GM23338 (cell line): ENCODE results near the gene SPTB. TPM values are rescaled to one million over a fixed set of nuclear protein-coding genes. Genes with fewer than 3 reads are reported as not detected.

Source experiments
- ATAC-seq: fragments of 200-7000 bp; cut with Tn5 transposase; 3 replicates; pipeline ENCODE4 v1.9.1; 2020
- DNase-seq: peaks from one replicate; pipeline ENCODE4 v3.0.0-alpha.2; 2015; ENCODE audit warnings: low spot score
- H2AFZ ChIP-seq: fragments of 200-600 bp; sonication (generic); 2 replicates; pipeline ENCODE4 v1.8.0; 2016; ENCODE audit warnings: antibody characterized with exemption, mild to moderate bottlenecking, moderate library complexity
- H3F3A ChIP-seq: fragments of 200-600 bp; sonication (generic); replicated peaks from 2 replicates; pipeline ENCODE4 v1.8.0; 2017; ENCODE audit warnings: antibody characterized with exemption, mixed run types, low read depth
- H3K27ac ChIP-seq: fragments of 200-600 bp; sonication (generic); 2 replicates; pipeline ENCODE4 v1.6.1; 2016; ENCODE audit warnings: low read depth
- H3K27me3 ChIP-seq: fragments of 200-600 bp; sonication (generic); 2 replicates; pipeline ENCODE4 v1.8.0; 2016; ENCODE audit warnings: mild to moderate bottlenecking, mixed run types, moderate library complexity; ENCODE audit not compliant: insufficient read depth
- H3K36me3 ChIP-seq: fragments of 200-600 bp; sonication (generic); 2 replicates; pipeline ENCODE4 v1.8.0; 2016; ENCODE audit warnings: mild to moderate bottlenecking; ENCODE audit not compliant: insufficient read depth
- H3K4me1 ChIP-seq: fragments of 200-600 bp; sonication (generic); 2 replicates; pipeline ENCODE4 v1.8.0; 2016; ENCODE audit warnings: mild to moderate bottlenecking, moderate library complexity; ENCODE audit not compliant: insufficient read depth
- H3K4me2 ChIP-seq: fragments of 200-600 bp; sonication (generic); 2 replicates; pipeline ENCODE4 v1.7.1; 2017; ENCODE audit warnings: mixed run types
- H3K4me3 ChIP-seq: fragments of 200-600 bp; sonication (generic); 2 replicates; pipeline ENCODE4 v1.6.1; 2016; ENCODE audit warnings: mixed run types
- H3K79me2 ChIP-seq: fragments of 200-600 bp; sonication (generic); replicated peaks from 2 replicates; pipeline ENCODE4 v1.8.0; 2017; ENCODE audit warnings: mild to moderate bottlenecking; ENCODE audit not compliant: insufficient read depth
- H3K9me2 ChIP-seq: fragments of 200-600 bp; sonication (generic); 2 replicates; pipeline ENCODE4 v1.8.0; 2017; ENCODE audit not compliant: insufficient read depth
- H4K20me1 ChIP-seq: fragments of 200-600 bp; sonication (generic); replicated peaks from 2 replicates; pipeline ENCODE4 v1.8.0; 2017; ENCODE audit warnings: mild to moderate bottlenecking; ENCODE audit not compliant: insufficient read depth
- H3K27ac Mint-ChIP-seq: 2 replicates; pipeline ENCODE4 v1.8.0; 2020; ENCODE audit warnings: inconsistent platforms, mild to moderate bottlenecking, moderate library complexity, mixed read lengths
- H3K27me3 Mint-ChIP-seq: 3 replicates; pipeline ENCODE4 v1.8.0; 2022; ENCODE audit warnings: low read depth, mild to moderate bottlenecking, moderate library complexity, mixed read lengths, inconsistent platforms; ENCODE audit not compliant: insufficient read depth, poor library complexity
- H3K36me3 Mint-ChIP-seq: 3 replicates; pipeline ENCODE4 v1.8.0; 2021; ENCODE audit warnings: low read depth, mild to moderate bottlenecking, inconsistent platforms, moderate library complexity, mixed read lengths
- H3K4me1 Mint-ChIP-seq: 3 replicates; pipeline ENCODE4 v1.8.0; 2020; ENCODE audit warnings: mild to moderate bottlenecking, inconsistent platforms, mixed read lengths
- H3K4me3 Mint-ChIP-seq: 3 replicates; pipeline ENCODE4 v1.8.0; 2021; ENCODE audit warnings: moderate library complexity, mild to moderate bottlenecking, inconsistent platforms, mixed read lengths
- H3K9me3 Mint-ChIP-seq: 3 replicates; pipeline ENCODE4 v1.8.0; 2020; ENCODE audit warnings: moderate library complexity, mild to moderate bottlenecking, inconsistent platforms, mixed read lengths
- CREB1 ChIP-seq: fragments of 250-450 bp; sonication (Bioruptor Pico); IDR thresholded peaks from 2 replicates; pipeline ENCODE4 v1.5.0; 2020; ENCODE audit warnings: low read depth, mild to moderate bottlenecking, moderate library complexity
- CTCF ChIP-seq, 2 experiments: fragments of 200-600 bp in 1 of 2; sonication (generic) in 1 of 2; conservative IDR thresholded peaks; 2 replicates each; pipeline versions ENCODE4 v1.5.1 to v1.6.1; 2016 to 2017; ENCODE audit warnings: antibody characterized with exemption in 2 of 2, low read depth in 2 of 2, mild to moderate bottlenecking in 2 of 2, moderate library complexity in 1 of 2
- EZH2 ChIP-seq: fragments of 200-600 bp; sonication (generic); IDR thresholded peaks from one replicate; pipeline ENCODE4 v1.8.0; 2017; ENCODE audit warnings: antibody characterized with exemption, mild to moderate bottlenecking, low read depth; ENCODE audit not compliant: unreplicated experiment
- EZH2phosphoT487 ChIP-seq: fragments of 200-600 bp; sonication (generic); IDR thresholded peaks from one replicate; pipeline ENCODE4 v1.8.1; 2018; ENCODE audit warnings: antibody characterized with exemption; ENCODE audit not compliant: unreplicated experiment
- JUNB ChIP-seq: IDR thresholded peaks from one replicate; pipeline ENCODE4 v1.6.1; 2016; ENCODE audit warnings: antibody characterized with exemption; ENCODE audit not compliant: unreplicated experiment
- NANOG ChIP-seq: IDR thresholded peaks from 2 replicates; pipeline ENCODE4 v1.6.1; 2016; ENCODE audit warnings: antibody characterized with exemption, borderline replicate concordance
- POLR2AphosphoS5 ChIP-seq: IDR thresholded peaks from 2 replicates; pipeline ENCODE4 v1.6.1; 2016; ENCODE audit warnings: antibody characterized with exemption, low read depth
- STAT1 ChIP-seq: IDR thresholded peaks from one replicate; pipeline ENCODE4 v1.6.1; 2016; ENCODE audit warnings: antibody characterized with exemption; ENCODE audit not compliant: unreplicated experiment
- ZNF114 ChIP-seq: fragments of 250-450 bp; sonication (Bioruptor Pico); IDR thresholded peaks from 2 replicates; pipeline ENCODE4 v1.5.0; 2020; ENCODE audit warnings: mild to moderate bottlenecking, moderate library complexity
- polyA plus RNA-seq: library from polyadenylated mRNA; unstranded; fragments of >200 nt; fragmentation: Nextera tagmentation; extraction: Ambion mirVana; gene quantifications from 2 replicates; pipeline ENCODE4 v1.2.1, GENCODE V29; 2016
- total RNA-seq: library from RNA; depleted of rRNA; stranded (reverse); fragments of >200 nt; shearing (Covaris generic); gene quantifications from 2 replicates; pipeline ENCODE4 v1.2.3, GENCODE V29; 2014

Gene SPTB
- total and polyA plus RNA-seq, 2 experiments from 2014 or later, result 1.1 to 1.9 TPM

- Mint-ChIP-seq H3K4me1 (peaks cover 91% of the 10 kb centered on the region), H3K9me3 (peaks cover 1% of the 10 kb centered on the region; the same call in 2 of the 3 replicates), H3K27ac (no peak overlapping the region), H3K4me3 (peak overlapping the region; percentile 10; the same call in 2 of the 3 replicates), H3K36me3 (peaks cover 32% of the 10 kb centered on the region), H3K27me3 (peaks cover 22% of the 10 kb centered on the region)
- no peaks in the 10 kb centered on the region for H3K9me2 ChIP-seq
- peaks cover 89% of the 10 kb centered on the region for H3K79me2 ChIP-seq
- DNase-seq, result no peak
- H3K27me3 ChIP-seq, result no peaks in the 10 kb centered on the region
- H3K4me3 ChIP-seq, result 0 out of 2 replicates have a peak overlapping the region, but pooled peaks have one; percentile 18
- H3K27ac ChIP-seq, result no peak overlapping the region
- peaks cover 84% of the 10 kb centered on the region for H3K4me1 ChIP-seq
- H3F3A ChIP-seq, result peaks cover 26% of the 10 kb centered on the region
- H4K20me1 ChIP-seq, result peaks cover 32% of the 10 kb centered on the region
- no peak overlapping the region for H2AFZ ChIP-seq
- peaks cover 4% of the 10 kb centered on the region; the same call in 1 of the 2 replicates for H3K36me3 ChIP-seq
- ATAC-seq, result no peak
- H3K4me2 ChIP-seq, result peak overlapping the region; percentile 70
- no peak for TF ChIP-seq CTCF (conservative IDR thresholded peaks at IDR 0.05; ENCODE audit: low read depth in 2 of 2)
- TF ChIP-seq POLR2AphosphoS5, result no peak
Measured at GRCh38 chr14:64719601-64720000, 160.1 kb downstream of the SPTB start.

GRCh38 chr14:64718762-64719161 is 160.9 kb downstream of the SPTB start:
- peaks cover 5% of the 10 kb centered on the region; the same call in 1 of the 2 replicates for H3K36me3 ChIP-seq
- TF ChIP-seq CTCF (conservative IDR thresholded peaks at IDR 0.05; ENCODE audit: low read depth in 2 of 2), result peak in 1 of 2 experiments; percentile 33; a peak in 2 of 4 replicates
- no peak for TF ChIP-seq STAT1
- ATAC-seq, result no peak
- no peaks in the 10 kb centered on the region for H3K9me2 ChIP-seq
- peaks cover 10% of the 10 kb centered on the region for H3K9me3 Mint-ChIP-seq
- peaks cover 87% of the 10 kb centered on the region for H3K4me1 ChIP-seq
- DNase-seq, result no peak
- H3K27ac ChIP-seq, result peak overlapping the region; percentile 2; the same call in 1 of the 2 replicates
- H3K36me3 Mint-ChIP-seq, result peaks cover 37% of the 10 kb centered on the region
- H3K4me1 Mint-ChIP-seq, result peaks cover 90% of the 10 kb centered on the region
- H3F3A ChIP-seq, result peaks cover 31% of the 10 kb centered on the region
- peaks cover 21% of the 10 kb centered on the region for H3K27me3 Mint-ChIP-seq
- H4K20me1 ChIP-seq, result peaks cover 27% of the 10 kb centered on the region
- H3K4me3 ChIP-seq, result peak overlapping the region; percentile 52; the same call in 1 of the 2 replicates
- H3K4me3 Mint-ChIP-seq, result peak overlapping the region; percentile 32; the same call in 1 of the 3 replicates
- peaks cover 3% of the 10 kb centered on the region; the same call in 1 of the 2 replicates for H3K27me3 ChIP-seq
- H3K4me2 ChIP-seq, result peak overlapping the region; percentile 70
- H3K79me2 ChIP-seq, result peaks cover 89% of the 10 kb centered on the region
- H3K27ac Mint-ChIP-seq, result peak overlapping the region; percentile 19; the same call in 1 of the 2 replicates
- no peak overlapping the region for H2AFZ ChIP-seq

GRCh38 chr14:64717870-64718269 is 161.8 kb downstream of the SPTB start:
- peaks cover 14% of the 10 kb centered on the region for H3K36me3 ChIP-seq
- H3K27ac ChIP-seq, result no peak overlapping the region
- peaks cover 85% of the 10 kb centered on the region for H3K4me1 ChIP-seq
- H4K20me1 ChIP-seq, result peaks cover 34% of the 10 kb centered on the region
- Mint-ChIP-seq H3K27ac (peak overlapping the region; percentile 84), H3K4me1 (peaks cover 86% of the 10 kb centered on the region), H3K4me3 (peak overlapping the region; percentile 78), H3K36me3 (peaks cover 43% of the 10 kb centered on the region), H3K27me3 (peaks cover 19% of the 10 kb centered on the region), H3K9me3 (peaks cover 19% of the 10 kb centered on the region)
- peaks cover 31% of the 10 kb centered on the region for H3F3A ChIP-seq
- peaks cover 11% of the 10 kb centered on the region; the same call in 1 of the 2 replicates for H3K27me3 ChIP-seq
- H3K79me2 ChIP-seq, result peaks cover 89% of the 10 kb centered on the region
- H3K9me2 ChIP-seq, result no peaks in the 10 kb centered on the region
- H3K4me2 ChIP-seq, result peak overlapping the region; percentile 70
- H2AFZ ChIP-seq, result no peak overlapping the region
- ATAC-seq, result no peak
- no peak for DNase-seq
- H3K4me3 ChIP-seq, result peak overlapping the region; percentile 52
- TF ChIP-seq POLR2AphosphoS5, result no peak
- TF ChIP-seq NANOG, result no peak
- no peak for TF ChIP-seq JUNB
- TF ChIP-seq EZH2, result no peak
- TF ChIP-seq STAT1, result no peak
- no peak for TF ChIP-seq EZH2phosphoT487
- no peak for TF ChIP-seq CREB1
- no peak for TF ChIP-seq ZNF114 (CRISPR knock-in tag)
